HCT116 (cell line): ENCODE measurements around the gene BCL11A. TPM values are rescaled to one million over a fixed set of nuclear protein-coding genes. Genes with fewer than 3 reads are reported as not detected.

Experiments used
- ATAC-seq: fragments of 200-7000 bp; cut with Tn5 transposase; 2 replicates; pipeline ENCODE4 v1.9.1; 2020; ENCODE audit warnings: mild to moderate bottlenecking, moderate library complexity
- BruUV-seq: library from RNA; stranded (reverse); fragments of 400-500 nt; replicated peaks from 2 replicates; lab custom pipeline; 2021; lab: Mats Ljungman, UMichigan
- CTCF ChIA-PET: fragments of 300-600 bp; sonication (Branson Sonifier 250); formaldehyde crosslinking; loops from one replicate; lab custom pipeline; 2021; ENCODE audit warnings: antibody characterized with exemption; lab: Charles Lee
- POLR2A ChIA-PET: fragments of 300-600, 350-600 bp; sonication (Branson Sonifier 250); formaldehyde crosslinking; loops from one replicate; lab custom pipeline; 2021; ENCODE audit warnings: antibody characterized with exemption; lab: Charles Lee
- RAD21 ChIA-PET, 2 experiments: fragments of 300-600 bp; sonication (Branson Sonifier 250); formaldehyde crosslinking; loops; one replicate each; lab custom pipeline; 2023; ENCODE audit warnings: low total read pairs in 2 of 2; ENCODE audit not compliant: uncharacterized antibody in 2 of 2, unreplicated experiment in 2 of 2, low non-redundant PET in 1 of 2; lab: Charles Lee
- DNase-seq: peaks from one replicate; pipeline ENCODE4 v3.0.0-alpha.2; 2010; ENCODE audit warnings: low read depth, low spot score
- H2AFZ ChIP-seq: fragments of 200-600 bp; shearing (Covaris generic), sonication (generic); 2 replicates; pipeline ENCODE4 v1.6.1; 2017; ENCODE audit warnings: low read depth, mixed run types, mixed read lengths, antibody characterized with exemption, low read length; ENCODE audit not compliant: poor library complexity, severe bottlenecking
- H3K27ac ChIP-seq: 2 replicates; pipeline ENCODE4 v1.5.1; 2012; ENCODE audit warnings: low read depth, low read length
- H3K27me3 ChIP-seq: fragments of 200-600 bp; sonication (generic); 2 replicates; pipeline ENCODE4 v1.6.1; 2016; ENCODE audit warnings: mixed run types, low read length, mixed read lengths; ENCODE audit not compliant: insufficient read depth
- H3K36me3 ChIP-seq, 2 experiments: fragments of 200-500 bp in 1 of 2; fragments of 200-600 bp in 1 of 2; sonication (Bioruptor generic) in 1 of 2; sonication (generic) in 1 of 2; 2 replicates each; pipeline versions ENCODE4 v1.5.1 to v1.6.1; 2014 to 2016; ENCODE audit warnings: low read length in 2 of 2, inconsistent platforms in 1 of 2, mixed read lengths in 1 of 2, mixed run types in 1 of 2; ENCODE audit not compliant: insufficient read depth in 2 of 2, control insufficient read depth in 1 of 2
- H3K4me1 ChIP-seq, 2 experiments: fragments of 200-600 bp in 1 of 2; sonication (generic) in 1 of 2; 2 replicates each; pipeline versions ENCODE4 v1.5.1 to v1.6.1; 2012 to 2017; ENCODE audit warnings: low read length in 2 of 2, inconsistent platforms in 1 of 2, mild to moderate bottlenecking in 1 of 2, mixed read lengths in 1 of 2, mixed run types in 1 of 2, moderate library complexity in 1 of 2; ENCODE audit not compliant: insufficient read depth in 2 of 2, control insufficient read depth in 1 of 2
- H3K4me2 ChIP-seq: fragments of 200-600 bp; sonication (generic); 2 replicates; pipeline ENCODE4 v1.6.1; 2017; ENCODE audit warnings: mixed run types, low read length, mixed read lengths
- H3K4me3 ChIP-seq, 2 experiments: fragments of 200-600 bp in 1 of 2; sonication (generic) in 1 of 2; replicated peaks in 1 of 2; 2 replicates each; pipeline ENCODE4 v1.5.1; 2011 to 2016; ENCODE audit warnings: low read length in 2 of 2, control low read depth in 1 of 2, low read depth in 1 of 2, mild to moderate bottlenecking in 1 of 2, mixed read lengths in 1 of 2, mixed run types in 1 of 2
- H3K79me2 ChIP-seq: fragments of 200-600 bp; sonication (generic); 2 replicates; pipeline ENCODE4 v1.6.1; 2017; ENCODE audit warnings: mild to moderate bottlenecking, mixed run types, low read length, moderate library complexity, mixed read lengths; ENCODE audit not compliant: insufficient read depth
- H3K9ac ChIP-seq: fragments of 200-600 bp; sonication (generic); 2 replicates; pipeline ENCODE4 v1.6.1; 2016; ENCODE audit warnings: low read length, mixed read lengths
- H3K9me2 ChIP-seq: fragments of 200-600 bp; sonication (generic), shearing (Covaris generic); 2 replicates; pipeline ENCODE4 v1.6.1; 2017; ENCODE audit warnings: mixed run types, mild to moderate bottlenecking, moderate library complexity; ENCODE audit not compliant: insufficient read depth
- H3K9me3 ChIP-seq, 2 experiments: fragments of 200-500 bp in 1 of 2; fragments of 200-600 bp in 1 of 2; sonication (Bioruptor generic) in 1 of 2; sonication (generic) in 1 of 2; 2 replicates each; pipeline ENCODE4 v1.6.1; 2014 to 2017; ENCODE audit warnings: low read length in 2 of 2, mixed read lengths in 2 of 2, inconsistent platforms in 1 of 2, low read depth in 1 of 2, mild to moderate bottlenecking in 1 of 2, mixed run types in 1 of 2, moderate library complexity in 1 of 2; ENCODE audit not compliant: control insufficient read depth in 1 of 2, insufficient read depth in 1 of 2
- H4K20me1 ChIP-seq: fragments of 200-600 bp; sonication (generic), shearing (Covaris generic); 2 replicates; pipeline ENCODE4 v1.6.1; 2017; ENCODE audit warnings: mixed run types, mild to moderate bottlenecking, moderate library complexity; ENCODE audit not compliant: insufficient read depth
- ATF3 ChIP-seq: IDR thresholded peaks from 2 replicates; pipeline ENCODE4 v1.6.1; 2012
- CBX3 ChIP-seq: IDR thresholded peaks from 2 replicates; pipeline ENCODE4 v1.6.1; 2012; ENCODE audit warnings: low read depth
- CEBPB ChIP-seq: IDR thresholded peaks from 2 replicates; pipeline ENCODE4 v1.6.1; 2012; ENCODE audit warnings: low read depth
- CTCF ChIP-seq, 3 experiments: fragments of 200-600 bp in 1 of 3; sonication (generic) in 1 of 3; IDR thresholded peaks in 2 of 3; conservative IDR thresholded peaks in 1 of 3; 2 replicates each; pipeline ENCODE4 v1.5.1; 2012 to 2017; ENCODE audit warnings: low read depth in 2 of 3, low read length in 2 of 3, antibody characterized with exemption in 1 of 3, borderline replicate concordance in 1 of 3, control low read depth in 1 of 3, mild to moderate bottlenecking in 1 of 3, mixed read lengths in 1 of 3, mixed run types in 1 of 3, moderate library complexity in 1 of 3; ENCODE audit not compliant: insufficient read depth in 1 of 3
- ELF1 ChIP-seq: IDR thresholded peaks from 2 replicates; pipeline ENCODE4 v1.6.1; 2012; ENCODE audit warnings: low read depth, borderline replicate concordance
- JUND ChIP-seq: IDR thresholded peaks from 2 replicates; pipeline ENCODE4 v1.6.1; 2012
- MAX ChIP-seq: IDR thresholded peaks from 2 replicates; pipeline ENCODE4 v1.6.1; 2012
- POLR2A ChIP-seq: IDR thresholded peaks from 2 replicates; pipeline ENCODE4 v1.7.0; 2011; ENCODE audit warnings: borderline replicate concordance; ENCODE audit not compliant: insufficient read depth, insufficient read length; ENCODE audit errors: extremely low read depth
- POLR2AphosphoS5 ChIP-seq: IDR thresholded peaks from 2 replicates; pipeline ENCODE4 v1.6.1; 2011; ENCODE audit warnings: mild to moderate bottlenecking, low read depth, low read length, moderate library complexity
- SIN3A ChIP-seq: IDR thresholded peaks from 2 replicates; pipeline ENCODE4 v1.6.1; 2012; ENCODE audit warnings: low read depth
- SRF ChIP-seq: IDR thresholded peaks from 2 replicates; pipeline ENCODE4 v1.6.1; 2012; ENCODE audit warnings: low read depth
- TCF7L2 ChIP-seq: IDR thresholded peaks from 2 replicates; pipeline ENCODE4 v1.7.0; 2011; ENCODE audit warnings: borderline replicate concordance, inconsistent platforms; ENCODE audit not compliant: insufficient read depth, insufficient read length; ENCODE audit errors: extremely low read depth
- YY1 ChIP-seq: IDR thresholded peaks from 2 replicates; pipeline ENCODE4 v1.6.1; 2011; ENCODE audit warnings: low read length, low read depth, moderate library complexity, mild to moderate bottlenecking; ENCODE audit not compliant: insufficient replicate concordance; ENCODE audit errors: extremely low read depth
- ZBTB33 ChIP-seq: IDR thresholded peaks from 2 replicates; pipeline ENCODE4 v1.6.1; 2011; ENCODE audit warnings: mild to moderate bottlenecking, low read length, moderate library complexity; ENCODE audit not compliant: insufficient replicate concordance; ENCODE audit errors: extremely low read depth
- ZFX ChIP-seq: fragments of 450-650 bp; IDR thresholded peaks from 2 replicates; pipeline ENCODE4 v1.6.1; 2017
- intact Hi-C: fragments of 100-400 bp; cut with micrococcal nuclease; formaldehyde crosslinking; loops from 2 replicates; pipeline ENCODE4 v1.10.0; 2022
- total RNA-seq: library from RNA; stranded (reverse); gene quantifications from one replicate; pipeline ENCODE4 v1.2.1, GENCODE V29; 2021; ENCODE audit not compliant: unreplicated experiment

BCL11A gene
- total RNA-seq, 1 experiment from 2014 or later, result 0.71 TPM

GRCh38 chr2:60445684-60446179 is 107.7 kb downstream of the BCL11A start:
- Histone ChIP-seq H3K36me3 (no peaks in the 10 kb centered on the region), H3K9me3 (no peaks in the 10 kb centered on the region), H3K4me1 (no peaks in the 10 kb centered on the region), H3K4me3 (no peak overlapping the region), H3K9ac (no peak overlapping the region), H3K27me3 (no peaks in the 10 kb centered on the region), H3K27ac (no peak overlapping the region), H2AFZ (no peak overlapping the region), H3K9me2 (no peaks in the 10 kb centered on the region), H3K79me2 (no peaks in the 10 kb centered on the region), H4K20me1 (no peaks in the 10 kb centered on the region), H3K4me2 (no peak overlapping the region)
- ChIA-PET POLR2A (no interaction called here), CTCF (no interaction called here), RAD21 (no interaction called here)
- TF ChIP-seq ZFX, result no peak
- no peak for TF ChIP-seq MAX
- TF ChIP-seq ELF1, result no peak
- no peak for TF ChIP-seq CEBPB
- BruUV-seq, result no TSS peak
- no peak for ATAC-seq
- intact Hi-C loops, result no loop called here
- no peak for DNase-seq

GRCh38 chr2:60442608-60443007 is 110.8 kb downstream of the BCL11A start:
- Histone ChIP-seq H3K27ac (no peak overlapping the region), H3K4me1 (no peaks in the 10 kb centered on the region), H3K9ac (no peak overlapping the region), H4K20me1 (no peaks in the 10 kb centered on the region), H3K27me3 (no peaks in the 10 kb centered on the region), H3K4me3 (no peak overlapping the region), H3K9me3 (no peaks in the 10 kb centered on the region), H3K9me2 (no peaks in the 10 kb centered on the region), H3K79me2 (no peaks in the 10 kb centered on the region), H2AFZ (no peak overlapping the region), H3K4me2 (no peak overlapping the region), H3K36me3 (no peaks in the 10 kb centered on the region)
- ChIA-PET RAD21 (no interaction called here), CTCF (no interaction called here), POLR2A (no interaction called here)
- DNase-seq (no peak), ATAC-seq (no peak)
- BruUV-seq, result no TSS peak
- intact Hi-C loops, result no loop called here
- TF ChIP-seq POLR2A, result no peak
- no peak for TF ChIP-seq CEBPB
- no peak for TF ChIP-seq JUND
- no peak for TF ChIP-seq CBX3
- TF ChIP-seq CTCF (IDR thresholded peaks at IDR 0.05 in 2 of 3, conservative IDR thresholded peaks at IDR 0.05 in 1 of 3; ENCODE audit: borderline replicate concordance in 1 of 3, insufficient read depth in 1 of 3, low read depth in 2 of 3, low read length in 2 of 3), result no peak
- no peak for TF ChIP-seq POLR2AphosphoS5
- TF ChIP-seq YY1, result no peak
- no peak for TF ChIP-seq SRF
- no peak for TF ChIP-seq SIN3A
- TF ChIP-seq ATF3, result no peak
- TF ChIP-seq MAX, result no peak
- TF ChIP-seq ZBTB33, result no peak
- TF ChIP-seq TCF7L2, result no peak
